Neuron (in vitro differentiated cells): Measurements from ENCODE around the gene TCF23.
"Not testable (repeated sequence)": the region's sequence is repeated elsewhere in the genome, so short reads cannot be mapped to it uniquely, and the experiment has no call there.

Experiments
- H2AFZ ChIP-seq: one replicate; pipeline ENCODE4 v1.6.1; 2013; ENCODE audit warnings: low read depth, mild to moderate bottlenecking, inconsistent platforms, low read length, moderate library complexity
- H3K27me3 ChIP-seq: one replicate; pipeline ENCODE4 v1.6.1; 2013; ENCODE audit warnings: low read length; ENCODE audit not compliant: insufficient read depth
- H3K36me3 ChIP-seq: one replicate; pipeline ENCODE4 v1.6.1; 2013; ENCODE audit warnings: low read length; ENCODE audit not compliant: insufficient read depth
- H3K4me1 ChIP-seq: one replicate; pipeline ENCODE4 v1.6.1; 2013; ENCODE audit warnings: low read length; ENCODE audit not compliant: insufficient read depth
- H3K4me3 ChIP-seq: 2 replicates; pipeline ENCODE4 v1.5.1; 2013; ENCODE audit warnings: mild to moderate bottlenecking, low read length, moderate library complexity
- H3K9me3 ChIP-seq: one replicate; pipeline ENCODE4 v1.6.1; 2013; ENCODE audit warnings: low read length

TCF23 gene

DNA sequence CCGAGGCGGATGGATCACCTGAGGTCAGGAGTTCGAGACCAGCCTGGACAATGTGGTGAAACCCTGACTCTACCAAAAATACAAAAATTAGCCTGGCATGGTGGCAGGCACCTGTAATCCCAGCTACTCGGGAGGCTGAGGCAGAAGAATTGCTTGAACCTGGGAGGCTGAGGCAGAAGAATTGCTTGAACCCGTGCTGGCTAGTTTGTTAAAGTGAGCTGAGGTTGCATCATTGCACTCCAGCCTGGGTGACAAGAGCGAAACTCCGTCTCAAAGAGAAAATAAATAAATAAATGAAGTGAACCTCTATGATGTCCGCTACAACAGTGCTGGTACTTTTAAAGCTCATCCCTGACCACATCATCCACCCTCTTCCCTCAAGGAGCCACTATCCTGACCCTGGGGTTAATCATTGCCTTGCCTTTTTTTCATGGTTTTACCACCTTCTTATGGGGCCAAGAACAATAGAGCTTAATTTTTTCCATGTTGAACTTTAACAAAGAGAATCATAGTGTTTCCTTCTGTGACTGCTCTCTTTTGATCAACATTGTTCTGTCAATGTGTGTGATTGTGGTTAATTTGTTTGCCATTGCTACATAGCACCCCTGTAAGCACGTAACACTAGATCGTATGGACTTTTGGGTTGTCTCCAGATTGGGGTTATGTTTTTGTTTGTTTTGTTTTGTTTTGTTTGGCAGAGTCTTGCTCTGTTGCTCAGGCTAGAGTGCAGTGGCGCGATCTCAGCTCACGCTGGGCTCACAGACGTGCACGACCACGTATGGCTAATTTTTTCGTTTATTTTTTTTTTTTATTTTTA, 45.9 kb downstream of the TCF23 start:
- Histone ChIP-seq H3K27me3 (no peaks in the 10 kb centered on the region), H3K36me3 (peaks cover 2% of the 10 kb centered on the region), H2AFZ (no peak overlapping the region), H3K4me1 (no peaks in the 10 kb centered on the region), H3K4me3 (no peak overlapping the region), H3K9me3 (no peaks in the 10 kb centered on the region)

DNA sequence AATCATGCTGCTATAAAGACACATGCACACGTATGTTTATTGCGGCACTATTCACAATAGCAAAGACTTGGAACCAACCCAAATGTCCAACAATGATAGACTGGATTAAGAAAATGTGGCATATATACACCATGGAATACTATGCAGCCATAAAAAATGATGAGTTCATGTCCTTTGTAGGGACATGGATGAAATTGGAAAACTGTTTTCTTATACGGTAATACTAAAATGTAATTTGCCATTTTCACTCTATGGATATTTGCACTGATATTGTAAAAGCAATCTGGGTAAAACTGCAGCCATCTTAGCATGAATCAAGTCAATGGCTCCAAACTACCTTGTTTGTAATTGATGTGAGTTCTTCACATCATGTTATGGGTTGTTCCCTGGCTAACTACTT, 47.0 kb downstream of the TCF23 start:
- not testable (repeated sequence) for H3K4me3 ChIP-seq, H3K36me3 ChIP-seq, H2AFZ ChIP-seq, H3K4me1 ChIP-seq, H3K27me3 ChIP-seq, H3K9me3 ChIP-seq

DNA sequence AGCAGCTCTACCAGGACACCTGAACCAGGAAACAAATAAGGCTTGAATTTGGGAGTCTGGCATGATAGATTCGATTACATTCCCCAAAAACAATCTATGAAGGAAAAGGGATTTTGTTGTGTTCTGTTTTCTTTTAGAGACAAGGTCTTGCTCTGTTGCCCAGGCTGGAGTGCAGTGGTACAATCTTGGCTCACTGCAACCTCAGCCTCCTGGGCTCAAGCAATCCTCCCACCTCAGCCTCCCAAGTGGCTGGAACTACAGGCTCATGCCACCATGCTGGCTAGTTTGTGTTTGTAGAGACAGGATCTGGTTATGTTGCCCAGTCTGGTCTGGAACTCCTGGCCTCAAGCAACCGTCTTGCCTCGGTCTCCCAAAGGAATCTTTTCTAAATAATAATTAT, 49.3 kb downstream of the TCF23 start:
- not testable (repeated sequence) for H3K27me3 ChIP-seq, H3K4me3 ChIP-seq, H3K4me1 ChIP-seq, H3K9me3 ChIP-seq, H2AFZ ChIP-seq
- H3K36me3 ChIP-seq, result peaks cover 30% of the 10 kb centered on the region

DNA sequence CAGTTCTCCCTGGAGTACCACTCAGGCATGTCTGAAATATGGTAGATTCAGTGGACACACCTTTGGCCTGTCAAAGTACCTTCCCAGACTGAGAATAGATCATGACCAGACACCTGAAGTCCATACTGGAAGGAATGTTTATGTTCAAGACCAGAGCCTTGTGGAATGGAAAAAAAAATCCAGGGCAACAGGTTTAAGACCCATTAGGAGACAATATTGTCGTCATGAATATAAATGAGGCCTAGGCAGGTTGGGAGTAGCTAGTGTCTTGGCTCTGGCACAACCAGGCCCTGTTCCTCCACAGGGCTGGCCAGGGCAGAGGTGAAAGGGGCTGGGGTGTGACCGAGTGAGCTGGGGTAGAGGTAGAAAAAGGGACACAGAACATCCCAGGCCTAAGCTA, 49.8 kb downstream of the TCF23 start:
- no peak overlapping the region for H2AFZ ChIP-seq
- H3K4me3 ChIP-seq, result no peak overlapping the region
- no peaks in the 10 kb centered on the region for H3K4me1 ChIP-seq
- no peaks in the 10 kb centered on the region for H3K27me3 ChIP-seq
- peaks cover 36% of the 10 kb centered on the region for H3K36me3 ChIP-seq
- no peaks in the 10 kb centered on the region for H3K9me3 ChIP-seq

DNA sequence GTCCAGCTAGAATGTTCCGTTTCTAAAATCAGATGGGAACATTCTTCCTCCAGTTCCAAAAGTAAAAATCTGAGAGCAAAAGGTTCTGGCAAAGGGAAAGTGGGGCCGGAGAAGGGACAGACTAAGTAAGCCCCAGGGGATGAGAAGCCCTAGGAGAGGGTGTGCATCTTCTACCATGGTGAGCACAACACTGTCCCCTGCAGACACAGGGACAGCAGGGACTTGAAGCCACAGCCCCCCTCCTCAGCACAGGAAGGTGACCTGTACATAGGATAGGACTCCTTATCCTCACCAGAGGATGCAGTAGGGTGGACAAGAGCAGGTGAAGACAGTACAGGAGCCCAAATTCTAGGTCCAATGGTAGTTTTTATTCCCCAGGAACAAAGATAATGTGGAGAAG, 50.4 kb downstream of the TCF23 start:
- Histone ChIP-seq H2AFZ (no peak overlapping the region), H3K4me3 (no peak overlapping the region), H3K4me1 (no peaks in the 10 kb centered on the region), H3K36me3 (peaks cover 42% of the 10 kb centered on the region), H3K27me3 (no peaks in the 10 kb centered on the region), H3K9me3 (no peaks in the 10 kb centered on the region)

DNA sequence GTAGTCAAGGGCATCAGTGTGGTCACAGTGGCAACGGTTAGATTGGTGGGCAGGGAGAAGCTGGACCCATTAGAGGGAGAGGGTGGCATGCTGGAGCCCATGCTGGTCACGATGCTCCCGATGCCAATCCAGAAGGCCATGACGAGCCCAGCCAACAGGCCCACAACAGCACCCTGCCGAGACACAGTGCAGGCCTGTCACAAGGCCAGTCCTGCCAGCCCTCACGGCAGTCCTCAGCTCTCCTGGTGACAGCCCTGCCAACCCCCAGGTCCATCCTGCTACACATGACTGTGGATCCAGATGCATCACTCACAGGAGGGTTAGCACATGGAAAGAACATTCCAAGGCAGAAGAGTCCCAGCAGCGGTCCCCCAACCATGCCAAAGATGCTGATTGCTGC, 52.9 kb downstream of the TCF23 start:
- no peaks in the 10 kb centered on the region for H3K27me3 ChIP-seq
- H3K36me3 ChIP-seq, result peaks cover 65% of the 10 kb centered on the region
- no peak overlapping the region for H3K4me3 ChIP-seq
- no peaks in the 10 kb centered on the region for H3K9me3 ChIP-seq
- H3K4me1 ChIP-seq, result no peaks in the 10 kb centered on the region
- no peak overlapping the region for H2AFZ ChIP-seq

DNA sequence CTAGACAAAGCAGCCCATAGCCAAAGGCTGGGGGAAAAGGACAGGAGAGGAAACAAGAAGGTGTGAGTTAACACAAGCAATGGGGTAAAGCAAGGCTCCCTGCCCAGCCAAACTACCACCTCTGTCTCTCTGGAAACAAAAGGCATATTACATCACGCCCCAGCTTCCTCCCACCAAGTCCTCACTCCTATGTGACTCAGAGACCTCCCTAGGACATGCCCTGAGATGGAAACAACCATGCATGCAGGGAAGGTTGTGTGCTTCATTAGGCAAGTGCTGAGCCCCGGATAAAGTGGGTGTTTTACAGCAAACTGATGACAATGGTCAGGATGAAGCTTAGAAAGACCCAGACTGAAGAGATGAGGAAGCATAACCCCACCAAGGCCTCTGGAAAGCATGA, 54.0 kb downstream of the TCF23 start:
- no peak overlapping the region for H2AFZ ChIP-seq
- H3K4me3 ChIP-seq, result no peak overlapping the region
- no peaks in the 10 kb centered on the region for H3K9me3 ChIP-seq
- H3K27me3 ChIP-seq, result no peaks in the 10 kb centered on the region
- peaks cover 77% of the 10 kb centered on the region for H3K36me3 ChIP-seq
- no peaks in the 10 kb centered on the region for H3K4me1 ChIP-seq

DNA sequence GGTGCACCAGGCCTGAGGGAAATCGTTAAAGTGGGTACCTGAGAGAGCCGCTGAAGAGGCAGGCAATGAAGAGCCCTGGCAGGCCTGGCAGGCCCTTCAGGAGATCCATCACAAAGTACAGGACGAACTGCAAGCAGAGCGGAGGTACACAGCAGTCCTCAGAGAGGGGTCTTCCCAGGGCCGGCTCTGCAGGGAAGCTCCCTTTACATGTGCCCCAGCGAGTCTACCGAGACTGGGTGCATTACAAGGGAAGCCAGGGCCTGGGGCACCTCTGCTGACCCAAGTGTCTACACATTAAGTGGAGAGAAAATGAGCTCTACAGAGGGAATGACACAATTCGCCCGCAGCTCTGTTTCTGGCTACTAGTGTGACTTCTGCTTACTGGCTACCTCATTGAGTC, 54.9 kb downstream of the TCF23 start:
- H3K4me3 ChIP-seq, result no peak overlapping the region
- no peaks in the 10 kb centered on the region for H3K4me1 ChIP-seq
- no peaks in the 10 kb centered on the region for H3K27me3 ChIP-seq
- peaks cover 86% of the 10 kb centered on the region for H3K36me3 ChIP-seq
- no peak overlapping the region for H2AFZ ChIP-seq
- no peaks in the 10 kb centered on the region for H3K9me3 ChIP-seq

DNA sequence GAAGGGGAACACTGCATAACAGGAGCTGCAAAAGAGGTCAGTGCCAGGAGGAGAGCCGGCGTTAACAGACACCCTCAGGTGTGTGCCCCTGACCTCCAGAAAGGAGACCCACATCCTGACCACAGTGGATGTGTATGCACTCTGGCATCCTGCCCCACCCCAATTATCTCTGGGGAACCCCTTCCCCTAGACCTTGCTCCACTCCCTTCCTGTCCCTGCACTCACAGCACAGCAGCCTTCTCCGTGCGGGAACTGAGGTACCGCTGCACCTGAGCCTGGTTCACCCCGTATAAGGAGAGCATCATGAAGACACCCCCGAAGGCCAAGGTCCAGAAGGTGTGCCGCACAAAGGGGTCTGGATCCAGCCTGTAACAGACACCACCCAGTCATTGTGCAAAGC, 55.8 kb downstream of the TCF23 start:
- no peak overlapping the region for H2AFZ ChIP-seq
- H3K4me1 ChIP-seq, result no peaks in the 10 kb centered on the region
- no peaks in the 10 kb centered on the region for H3K27me3 ChIP-seq
- H3K36me3 ChIP-seq, result peaks cover 89% of the 10 kb centered on the region
- H3K9me3 ChIP-seq, result no peaks in the 10 kb centered on the region
- H3K4me3 ChIP-seq, result no peak overlapping the region

DNA sequence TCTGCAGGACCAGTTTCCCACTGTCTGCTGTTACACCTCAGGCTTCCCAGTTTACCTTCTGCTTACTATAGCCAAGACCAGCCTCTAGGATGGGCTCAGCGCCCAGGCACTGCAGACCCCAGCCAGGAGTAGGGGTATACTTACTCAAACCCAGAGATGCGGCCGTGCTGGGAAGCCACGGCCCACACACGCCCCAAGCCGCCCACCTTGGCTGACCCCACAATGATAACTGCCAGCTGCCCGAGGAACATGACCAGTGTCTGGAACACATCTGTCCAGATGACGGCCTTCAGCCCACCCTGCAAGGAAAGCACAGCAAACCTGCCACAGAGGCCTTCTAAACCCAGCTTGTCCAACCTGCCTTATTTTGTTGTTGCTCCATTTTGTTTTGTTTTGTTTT, 56.4 kb downstream of the TCF23 start:
- H3K4me1 ChIP-seq, result no peaks in the 10 kb centered on the region
- no peak overlapping the region for H3K4me3 ChIP-seq
- H3K27me3 ChIP-seq, result no peaks in the 10 kb centered on the region
- H2AFZ ChIP-seq, result no peak overlapping the region
- H3K9me3 ChIP-seq, result no peaks in the 10 kb centered on the region
- H3K36me3 ChIP-seq, result peaks cover 91% of the 10 kb centered on the region

DNA sequence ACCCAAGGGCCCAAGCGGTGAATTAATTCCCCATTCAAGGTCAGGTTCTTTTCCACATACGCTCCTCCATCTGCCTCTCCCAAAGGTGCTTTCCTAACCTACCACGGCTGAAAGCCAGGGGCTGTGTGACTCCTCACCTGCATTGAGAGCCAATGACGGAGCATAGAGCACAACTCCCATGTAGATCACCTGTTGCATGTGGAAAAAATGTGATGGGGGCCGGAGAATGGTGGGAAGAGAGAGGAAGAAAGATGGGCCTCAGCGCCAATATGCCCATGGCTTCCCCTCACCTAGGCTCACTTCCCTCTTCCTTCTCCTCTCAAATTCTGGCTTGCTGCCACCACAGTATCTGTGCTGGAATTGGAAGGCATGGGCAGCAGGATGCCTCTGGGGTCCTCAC, 57.5 kb downstream of the TCF23 start:
- Histone ChIP-seq H3K9me3 (no peaks in the 10 kb centered on the region), H3K27me3 (no peaks in the 10 kb centered on the region), H2AFZ (no peak overlapping the region), H3K36me3 (peaks cover 82% of the 10 kb centered on the region), H3K4me1 (no peaks in the 10 kb centered on the region), H3K4me3 (no peak overlapping the region)
